ENCODE results near the gene LGR4.
A peak's percentile ranks its signal among the peaks of the same experiment; 100 is the strongest.
"Not testable (repeated sequence)": the region's sequence is repeated elsewhere in the genome, so short reads cannot be mapped to it uniquely, and the experiment has no call there.

The LGR4 gene

DNA sequence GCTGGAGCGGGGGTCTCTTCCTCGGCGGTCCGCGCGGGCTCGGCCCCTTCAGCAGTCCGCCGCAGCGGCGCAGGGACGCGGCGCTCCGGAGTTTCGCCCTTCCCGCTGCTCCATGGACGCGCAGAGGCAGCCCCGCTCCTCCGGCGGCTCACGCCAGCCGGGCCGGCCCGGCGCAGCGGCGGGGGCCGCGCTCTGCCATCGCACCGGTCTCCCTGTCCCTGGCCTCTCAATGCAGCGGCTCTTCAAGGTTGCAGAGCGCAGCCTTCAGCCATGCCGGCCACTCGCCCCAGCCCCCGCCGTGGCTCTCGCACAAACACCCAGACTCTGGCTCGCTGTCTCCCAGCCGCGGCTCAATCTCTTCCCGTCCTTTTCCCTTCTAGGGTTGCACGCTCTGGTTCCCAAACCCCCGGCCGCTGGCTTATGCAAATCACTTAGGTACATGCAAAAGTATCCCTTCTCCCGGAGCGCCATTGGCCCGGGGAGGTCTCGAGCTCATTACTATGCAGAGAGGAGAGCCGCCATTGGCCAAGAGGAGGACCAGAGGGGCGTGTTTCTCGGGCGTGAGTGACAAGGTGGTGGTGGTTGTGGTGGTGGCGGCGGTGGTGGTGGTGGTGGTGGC lies at the start of gene LGR4:
Gene LGR4, minus strand, starts transcription at position 393 of the 619 bp plus-strand sequence. CDS start 488 bp downstream, outside the sequence.
- DNase-seq = peak; percentile 68

GRCh38 chr11:27520226-27520625 lies 47.6 kb upstream of the LGR4 start:
- DNase-seq = no peak

- DNase-seq = no peak
Measured at GRCh38 chr11:27518518-27518917, 45.9 kb upstream of the LGR4 start.

GRCh38 chr11:27517490-27517889 lies 44.9 kb upstream of the LGR4 start:
- DNase-seq = not testable (repeated sequence)

- DNase-seq = no peak
Measured at GRCh38 chr11:27514558-27514957, 42.0 kb upstream of the LGR4 start.

DNA sequence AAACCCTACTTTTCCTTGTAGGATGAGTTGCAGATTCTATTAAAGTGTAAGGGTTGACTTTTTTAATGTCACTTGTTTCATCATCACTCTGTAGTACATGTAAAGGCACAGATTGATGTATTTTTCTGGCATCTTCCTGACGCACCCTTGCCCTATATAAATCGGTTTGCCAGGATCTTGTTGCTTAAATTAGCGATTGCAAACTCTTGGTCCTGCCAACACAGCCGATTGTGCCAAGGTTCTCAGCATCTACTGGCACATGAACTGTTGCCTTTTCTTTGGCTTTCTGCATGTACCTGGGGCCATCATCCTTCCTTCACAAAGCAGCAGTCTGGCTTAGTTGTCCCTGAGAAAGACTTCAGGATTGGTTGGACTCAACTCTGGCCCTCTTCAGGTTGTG lies 41.5 kb upstream of the LGR4 start:
- DNase-seq = no peak

DNA sequence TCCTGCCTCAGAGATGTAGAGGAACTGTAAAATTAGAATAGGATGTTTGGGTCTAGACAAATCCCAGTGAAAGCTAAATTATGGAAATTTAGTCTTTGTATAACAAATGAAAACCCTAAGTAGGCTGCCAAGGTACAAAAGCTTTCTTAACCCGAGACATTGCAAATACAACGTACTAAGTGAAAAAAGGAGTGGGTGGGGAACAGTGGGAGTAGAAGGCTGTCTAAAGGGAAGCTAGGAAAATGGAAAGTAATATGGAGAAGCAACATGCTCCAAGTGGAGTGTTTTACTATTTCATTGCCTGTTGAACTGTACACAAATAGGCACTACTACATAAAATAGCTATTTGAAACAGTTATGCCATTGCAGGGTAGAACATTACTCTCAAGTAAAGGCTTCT lies 40.8 kb upstream of the LGR4 start:
- DNase-seq = no peak

DNA sequence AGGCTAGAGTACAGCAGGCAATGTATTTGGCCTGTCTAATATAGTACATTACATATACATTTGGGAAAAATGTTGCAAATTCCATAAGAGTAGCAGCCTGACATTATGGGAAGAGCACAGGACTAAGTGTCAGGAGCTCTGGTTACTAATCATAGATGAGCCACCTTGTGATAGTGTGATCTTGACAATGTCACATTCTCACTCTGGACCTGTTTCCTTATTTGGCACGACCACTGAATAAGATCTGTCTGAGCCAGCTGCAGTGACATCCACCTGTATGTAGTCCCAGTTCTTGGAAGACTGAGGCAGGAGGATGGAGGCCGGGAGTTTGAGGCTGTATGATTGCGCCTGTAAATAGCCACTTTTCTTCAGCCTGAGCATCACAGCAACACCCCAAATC lies 39.6 kb upstream of the LGR4 start:
- DNase-seq = no peak

- DNase-seq = no peak
Measured at GRCh38 chr11:27509908-27510307, 37.3 kb upstream of the LGR4 start.

GRCh38 chr11:27507557-27508322 lies 35.1 kb upstream of the LGR4 start:
- DNase-seq = no peak

GRCh38 chr11:27506200-27507182 lies 33.9 kb upstream of the LGR4 start, which contains the start of gene LIN7C:
TSS of gene LIN7C (minus strand) at chr11:27506769. CDS start at chr11:27506752, 17 bp downstream.
- DNase-seq = peak; percentile 95

DNA sequence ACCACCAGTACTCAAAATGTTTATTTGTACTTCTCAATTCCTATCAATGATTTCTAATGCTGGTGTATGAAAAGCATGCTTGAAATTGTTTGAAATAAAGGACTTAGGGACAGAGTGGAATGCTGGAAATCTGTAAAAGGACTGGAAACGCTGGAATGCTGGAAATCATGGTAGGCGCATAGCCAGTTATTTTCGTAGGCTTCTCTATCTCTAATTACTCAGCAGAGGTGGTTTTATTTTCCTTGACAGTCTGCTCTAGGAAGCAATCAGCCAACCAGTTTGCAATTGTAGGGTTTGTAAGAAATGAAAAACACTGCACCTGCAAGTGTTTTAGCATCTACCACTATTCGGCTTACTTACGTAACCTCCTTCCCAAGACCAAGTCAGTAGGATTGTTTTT lies 33.2 kb upstream of the LGR4 start:
- DNase-seq = no peak

- no peak for DNase-seq
Measured at GRCh38 chr11:27504205-27504604, 31.6 kb upstream of the LGR4 start.

DNA sequence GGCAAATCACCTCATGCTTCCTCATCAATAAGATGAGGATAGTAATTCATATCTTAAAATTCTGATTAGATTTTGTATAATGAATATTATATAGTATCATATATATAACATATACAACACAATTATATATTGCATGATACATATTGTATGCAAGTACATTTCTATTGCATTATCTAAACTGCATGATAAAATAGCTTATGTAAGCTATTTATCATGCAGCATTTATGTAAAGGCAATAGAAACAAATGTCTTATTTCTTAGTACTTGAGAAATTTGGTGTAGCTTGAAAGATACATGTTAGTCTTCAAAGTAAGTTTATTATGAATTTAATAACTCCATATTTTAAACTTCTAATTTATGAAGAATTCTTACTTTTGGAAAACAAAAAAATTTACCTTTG lies 28.5 kb upstream of the LGR4 start:
- no peak for DNase-seq

- no peak for DNase-seq
Measured at GRCh38 chr11:27497911-27498310, 25.3 kb upstream of the LGR4 start.

DNA sequence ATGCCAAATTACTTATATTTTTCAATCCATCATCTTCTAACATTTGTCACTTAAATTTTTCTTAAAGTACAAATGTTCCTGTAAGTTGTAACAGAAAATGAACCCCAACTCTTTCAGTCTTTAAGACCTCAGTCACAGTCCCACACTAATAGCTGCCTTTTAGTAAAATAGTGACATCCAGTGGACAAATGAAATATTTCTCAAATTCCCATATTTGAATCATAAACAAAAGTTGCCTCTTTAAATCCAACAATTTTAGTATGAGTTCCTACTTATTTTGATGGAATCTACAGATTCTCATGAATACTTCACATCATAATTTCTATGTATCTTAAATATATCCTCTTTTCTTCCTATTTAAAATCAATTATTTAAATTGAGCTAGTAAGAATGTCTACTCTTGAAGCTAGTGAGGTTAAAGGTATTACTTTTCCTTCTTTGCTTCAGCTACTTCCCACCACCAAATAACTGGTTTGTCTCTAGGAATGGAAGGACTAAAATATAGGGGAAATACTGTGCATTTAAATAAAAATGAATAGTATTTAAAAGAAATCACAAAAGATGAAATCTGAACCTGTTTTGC lies 24.8 kb upstream of the LGR4 start:
- DNase-seq = no peak

GRCh38 chr11:27496461-27496860 lies 23.9 kb upstream of the LGR4 start:
- no peak for DNase-seq

DNA sequence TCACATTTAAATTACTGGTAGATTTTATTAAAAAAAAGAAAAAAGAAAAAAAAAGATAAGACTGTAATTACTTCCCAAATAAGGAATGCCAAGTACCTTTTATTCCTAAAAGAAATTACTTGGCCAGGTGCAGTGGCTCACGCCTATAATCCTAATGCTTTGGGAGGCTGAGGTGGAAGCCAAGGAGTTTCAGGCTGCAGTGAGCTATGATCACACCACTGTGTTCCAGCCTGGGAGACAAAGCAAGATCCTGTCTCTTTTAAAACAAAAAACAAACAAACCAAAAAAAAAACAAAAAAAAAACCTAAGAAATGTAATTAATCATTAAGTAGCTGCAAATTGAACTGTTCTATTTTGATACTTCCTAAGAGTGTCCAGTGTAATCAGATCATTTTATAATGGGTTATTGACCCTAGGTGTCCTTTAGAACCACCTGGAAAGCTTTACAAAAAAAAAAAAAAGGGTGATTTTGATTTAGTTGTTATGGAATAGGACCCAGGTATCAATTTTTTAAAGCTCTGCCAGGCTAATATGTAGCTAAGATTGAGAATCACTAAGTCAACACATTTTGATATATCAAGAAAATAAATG lies 23.2 kb upstream of the LGR4 start:
- no peak for DNase-seq

GRCh38 chr11:27489092-27489491 lies 16.5 kb upstream of the LGR4 start:
- DNase-seq = no peak

DNA sequence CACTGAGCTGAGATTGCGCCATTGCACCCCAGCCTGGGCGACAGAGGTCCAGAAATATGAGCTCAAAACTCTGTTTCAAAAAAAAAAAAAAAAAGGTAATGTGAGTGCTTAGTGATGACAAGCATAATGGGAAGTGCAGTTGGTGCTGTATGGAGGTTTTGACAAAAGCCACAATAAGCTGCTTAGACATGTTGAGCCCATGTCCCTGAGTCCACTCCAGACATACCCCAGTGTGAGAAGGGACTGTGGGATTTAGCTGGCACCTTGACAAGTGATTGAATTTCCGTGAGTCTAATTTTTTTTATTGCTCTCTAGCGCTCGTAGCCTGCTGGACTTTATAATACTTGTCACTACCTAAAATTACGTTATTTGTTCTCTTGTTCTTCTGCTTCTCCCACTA lies 15.1 kb upstream of the LGR4 start:
- no peak for DNase-seq

- no peak for DNase-seq
Measured at GRCh38 chr11:27485930-27486773, 13.6 kb upstream of the LGR4 start.

GRCh38 chr11:27482793-27483192 lies 10.2 kb upstream of the LGR4 start:
- DNase-seq = no peak
